Renal cortex interstitium (tissue), 11 donors: Measurements from ENCODE around the gene PDZD2. TPM values are rescaled to one million over a fixed set of nuclear protein-coding genes. Genes with fewer than 3 reads are reported as not detected.

Source experiments
- DNase-seq, 11 donors: peaks; one replicate each; pipeline ENCODE4 v3.0.0-alpha.2; 2013; ENCODE audit warnings: low read depth in 9 of 11, low spot score in 4 of 11; ENCODE audit errors: extremely low read depth in 1 of 11
- polyA plus RNA-seq, 3 donors: library from polyadenylated mRNA; unstranded; fragments of 120-200 nt; gene quantifications; one replicate each; pipeline ENCODE4 v1.2.1, GENCODE V29; 2013; ENCODE audit not compliant: insufficient read length in 3 of 3

The PDZD2 gene
- polyA plus RNA-seq, 3 donors = 17.3 to 21.6 (median 21.2) TPM

DNA sequence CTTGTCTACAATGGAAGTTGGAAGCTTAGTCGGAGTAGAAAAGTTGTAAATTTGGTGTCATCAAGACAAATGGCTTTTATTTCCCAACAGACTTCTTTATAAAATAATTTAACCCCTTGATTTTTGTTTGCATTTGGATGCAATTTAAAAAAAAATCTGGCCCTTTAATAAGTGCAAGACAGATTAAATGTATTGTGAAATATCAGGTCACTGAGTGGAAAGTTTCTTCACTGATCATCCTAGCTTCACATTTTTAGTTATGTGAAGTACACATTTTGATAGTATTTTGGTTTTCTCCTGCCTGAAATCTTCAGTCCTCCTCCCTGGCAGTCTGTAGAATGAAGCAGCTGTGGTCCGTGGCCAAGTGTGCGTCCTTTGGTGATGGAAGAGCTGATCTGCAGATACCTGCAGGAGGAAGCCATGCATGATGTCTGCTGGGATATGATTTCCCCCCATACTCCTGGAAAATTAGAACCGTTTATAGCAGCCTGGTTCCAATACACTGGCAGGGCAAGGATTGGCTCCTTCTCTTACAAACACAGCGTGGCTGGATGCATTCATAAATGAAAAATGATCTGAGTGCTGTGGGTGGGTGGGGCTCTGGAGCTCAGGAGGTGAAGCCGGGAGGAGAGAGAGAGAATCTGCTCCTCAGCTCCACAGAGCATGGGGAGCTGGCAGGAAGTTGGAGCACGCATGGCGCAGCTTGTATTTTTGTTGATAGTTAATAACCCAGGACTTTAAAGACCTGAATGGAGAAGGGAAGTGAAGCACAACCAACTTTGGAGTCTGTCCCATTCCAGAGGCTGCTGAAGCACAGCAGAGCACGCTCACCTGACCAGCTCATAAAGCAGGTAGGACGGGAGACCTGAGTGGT is 296.8 kb downstream of the PDZD2 start:
- DNase-seq = peak in 7 of 11 donors; percentile 44 to 77 (median 61)

DNA sequence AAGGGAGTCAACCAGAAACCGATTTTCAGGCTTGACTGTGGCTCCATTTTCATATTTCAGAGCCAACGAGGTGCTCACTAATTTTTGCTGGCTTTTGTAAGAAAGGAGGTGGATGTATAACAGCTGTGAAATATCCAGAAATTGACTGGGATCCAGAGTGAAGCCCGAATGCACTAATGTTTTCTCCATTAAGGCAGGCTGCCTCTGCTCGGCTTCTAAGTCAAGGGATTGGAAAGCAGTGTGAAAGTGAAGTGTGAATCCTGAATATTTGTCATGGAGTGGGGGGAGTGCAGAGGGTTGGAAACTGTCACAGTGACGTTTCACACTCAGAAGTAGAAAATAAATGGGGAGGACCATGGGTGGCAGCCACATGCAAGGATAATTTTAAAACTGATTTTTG is 297.8 kb downstream of the PDZD2 start:
- DNase-seq = peak in 1 of 11 donors; percentile 47

DNA sequence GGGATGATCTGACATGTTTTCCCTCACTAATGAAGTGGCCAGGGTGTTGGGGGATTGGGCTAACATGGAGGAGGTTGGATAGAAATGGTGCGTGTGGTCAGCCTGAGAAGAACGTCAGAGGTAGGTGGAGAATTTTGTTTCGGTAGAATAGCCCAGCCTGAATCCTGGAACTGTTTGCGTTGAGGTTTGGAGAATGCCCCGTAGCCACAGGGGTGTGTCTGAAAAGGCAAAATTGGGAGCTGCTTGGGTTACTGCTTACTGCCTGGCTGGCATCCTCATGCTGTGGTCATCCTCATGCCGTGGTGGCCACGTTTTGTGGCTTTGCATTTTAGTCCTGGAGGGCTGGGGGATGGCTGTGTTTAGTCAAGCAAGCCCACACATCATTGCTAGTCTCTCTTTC is 298.3 kb downstream of the PDZD2 start:
- DNase-seq = no peak

DNA sequence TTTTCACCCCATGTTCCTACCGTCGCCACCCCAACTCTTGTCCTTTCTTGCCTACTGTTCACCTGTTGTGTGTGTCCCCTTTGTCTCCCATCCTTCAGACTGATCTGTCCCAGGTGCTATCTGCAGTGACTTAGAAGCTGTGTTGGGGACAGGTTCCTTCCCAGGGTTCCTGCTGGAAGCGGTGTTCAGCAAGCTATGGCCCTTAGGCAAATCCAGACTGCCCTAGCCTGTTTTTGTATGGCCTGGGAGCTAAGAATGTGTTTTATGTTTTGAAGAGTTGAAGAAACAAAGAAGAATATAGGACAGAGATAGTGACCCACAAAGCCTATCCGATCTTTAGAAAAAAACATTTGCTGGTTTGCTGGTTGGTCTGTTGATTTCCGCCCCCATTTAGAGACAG is 298.8 kb downstream of the PDZD2 start:
- no peak for DNase-seq

DNA sequence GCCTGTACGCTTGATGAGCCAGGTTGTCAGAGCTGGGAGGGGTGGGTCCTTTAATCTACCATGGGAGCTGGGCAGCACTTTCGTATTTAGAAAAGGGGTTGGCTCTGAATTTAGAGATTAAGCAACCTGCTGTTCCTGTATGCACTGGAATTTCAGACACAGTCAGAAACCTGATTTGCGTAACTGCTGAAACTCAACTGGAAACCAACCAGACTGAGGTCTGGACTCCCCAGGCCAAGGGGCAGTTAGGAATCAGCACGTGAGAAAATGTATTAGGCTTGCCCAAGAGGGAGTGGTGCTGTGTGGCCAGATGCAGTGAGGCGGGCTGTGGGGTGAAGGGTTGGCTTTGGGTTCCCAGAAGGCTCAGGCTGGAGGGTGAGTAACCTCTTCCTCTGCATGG is 300.2 kb downstream of the PDZD2 start:
- DNase-seq = no peak

DNA sequence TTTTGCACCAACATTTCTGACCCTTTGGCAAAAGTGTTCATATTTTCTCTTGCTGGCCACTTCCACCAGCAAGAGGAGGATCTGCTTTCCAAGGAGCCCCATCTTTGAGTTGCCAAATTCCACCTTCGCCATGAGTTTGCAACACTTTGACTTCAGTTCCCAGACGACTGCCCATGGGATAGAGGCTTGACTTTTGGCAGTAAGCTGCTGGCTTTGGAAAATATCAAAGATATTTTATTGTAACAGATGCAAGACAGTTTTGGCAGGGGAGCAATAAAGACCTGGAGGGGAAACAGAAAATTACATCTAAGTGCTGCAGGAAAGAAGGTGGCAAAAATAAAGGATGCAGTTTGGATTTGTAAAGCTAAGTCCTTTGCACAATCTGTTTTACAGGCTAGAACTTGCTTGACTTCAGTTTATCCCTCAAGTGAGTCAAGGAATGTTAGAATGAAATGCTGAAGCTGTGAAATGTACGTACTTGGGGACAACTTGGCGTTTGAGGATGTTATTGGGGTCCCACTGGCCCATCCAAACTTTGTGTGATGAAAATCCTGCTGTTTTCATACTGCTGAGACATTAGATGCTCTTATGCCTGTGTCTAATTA is 302.3 kb downstream of the PDZD2 start:
- no peak for DNase-seq

DNA sequence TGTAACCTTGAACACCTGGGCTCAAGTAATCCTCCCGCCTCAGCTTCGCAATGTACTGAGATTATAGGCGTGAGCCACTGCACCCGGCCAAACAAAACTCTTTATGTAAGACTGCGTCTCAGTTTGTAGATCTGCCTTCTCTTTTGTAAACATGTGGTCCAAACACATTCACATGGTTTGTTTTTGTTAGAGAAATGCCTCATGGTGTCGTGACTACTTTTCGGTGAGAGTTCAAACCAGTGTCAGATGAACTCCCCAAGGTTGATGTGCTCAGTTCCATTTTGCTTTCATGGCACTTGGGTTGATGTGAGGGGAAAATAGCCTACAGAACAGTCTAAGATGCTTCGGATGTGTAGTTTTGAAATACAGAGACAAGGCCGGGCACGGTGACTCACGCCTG is 303.6 kb downstream of the PDZD2 start:
- DNase-seq = no peak

DNA sequence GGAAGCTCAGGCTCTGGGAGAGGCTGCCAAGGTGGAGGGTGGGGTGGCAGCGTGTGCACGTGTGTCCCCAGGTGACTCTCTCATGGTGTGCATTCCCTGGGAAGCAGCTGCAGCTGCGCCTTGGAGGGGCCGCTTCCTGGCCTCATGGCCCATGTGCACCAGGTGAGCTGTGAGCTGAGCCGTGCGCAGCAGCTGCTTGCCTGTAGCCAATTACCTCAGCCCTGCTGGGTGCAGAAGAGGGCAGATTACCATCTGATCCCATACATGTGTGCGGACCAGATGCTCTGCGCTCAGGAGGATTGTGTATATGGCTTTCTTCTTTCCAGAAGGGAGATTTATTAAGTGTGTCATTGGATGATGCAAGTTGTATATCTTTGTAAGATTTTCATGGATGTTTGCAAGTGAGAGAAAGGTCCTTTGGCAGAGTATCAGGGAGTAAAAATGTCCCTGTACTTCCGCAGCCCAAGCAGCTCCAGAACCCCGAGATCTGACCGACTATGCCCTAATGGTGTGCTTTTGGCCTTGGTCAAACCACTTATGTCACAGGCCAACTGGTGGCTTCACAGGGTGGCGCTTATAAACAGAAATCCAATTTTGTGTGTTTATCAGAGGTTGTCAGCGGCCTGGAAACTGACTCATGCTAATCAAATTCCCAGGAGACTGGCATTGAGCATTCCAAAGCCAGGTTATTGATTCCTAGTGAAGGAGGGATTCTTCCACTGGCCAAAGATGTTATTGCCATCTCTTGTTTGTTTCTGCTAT is 305.9 kb downstream of the PDZD2 start:
- DNase-seq = no peak

DNA sequence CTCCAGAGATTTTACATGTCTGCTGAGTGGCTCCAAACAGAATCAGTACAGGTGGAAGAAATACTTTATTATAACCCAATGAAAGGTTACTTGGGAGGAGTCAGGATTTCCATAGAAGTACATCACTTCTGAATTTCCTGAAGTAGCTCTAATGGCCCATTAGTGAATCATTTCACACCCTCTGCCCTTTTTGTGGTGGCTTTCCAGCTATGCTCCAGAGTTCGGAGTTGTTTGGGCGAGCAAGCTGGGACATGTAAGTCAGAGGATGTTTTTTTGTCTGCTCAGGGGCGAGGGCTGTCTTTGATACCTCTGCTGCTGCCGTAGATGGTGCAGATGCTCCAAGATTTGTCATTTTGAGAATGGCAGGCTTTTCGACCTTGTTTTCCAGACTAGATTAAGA is 309.1 kb downstream of the PDZD2 start:
- no peak for DNase-seq

DNA sequence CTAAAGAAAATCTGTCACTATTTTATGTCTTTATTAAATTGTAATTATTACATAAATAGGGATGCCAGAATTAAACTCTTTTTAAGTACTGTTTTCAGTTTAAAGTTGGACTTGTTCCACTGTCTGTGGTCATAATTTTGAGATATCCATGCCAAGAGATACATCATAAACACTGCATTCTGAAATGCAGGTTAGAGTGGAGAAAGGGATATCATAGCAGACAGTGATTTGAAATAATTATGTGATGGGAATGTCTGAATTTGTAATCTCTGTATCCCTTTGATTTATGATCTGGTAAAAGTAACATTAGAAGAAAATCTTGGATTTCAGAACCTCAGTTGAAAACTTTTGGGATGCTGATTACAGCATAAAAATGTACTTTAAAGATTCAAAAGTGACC is 313.1 kb downstream of the PDZD2 start:
- DNase-seq = no peak

DNA sequence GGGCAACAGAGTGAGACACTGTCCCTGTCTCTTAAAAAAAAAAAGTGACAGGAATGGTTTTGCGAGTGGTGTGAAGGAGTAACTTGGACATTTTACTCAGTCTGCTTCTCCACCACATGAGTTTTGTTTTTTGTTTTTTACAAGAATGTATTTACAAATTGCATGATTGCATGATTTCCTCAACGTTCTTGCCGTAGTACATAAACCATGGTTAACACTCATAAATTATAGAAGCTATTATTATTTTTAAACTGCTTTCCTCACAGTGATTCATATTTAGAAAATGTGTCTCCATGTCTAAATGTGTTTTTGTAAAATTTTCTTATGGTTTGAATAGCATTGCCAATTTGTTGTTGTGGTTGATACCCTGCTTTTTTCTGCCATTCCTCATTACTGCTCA is 315.2 kb downstream of the PDZD2 start:
- DNase-seq = no peak

DNA sequence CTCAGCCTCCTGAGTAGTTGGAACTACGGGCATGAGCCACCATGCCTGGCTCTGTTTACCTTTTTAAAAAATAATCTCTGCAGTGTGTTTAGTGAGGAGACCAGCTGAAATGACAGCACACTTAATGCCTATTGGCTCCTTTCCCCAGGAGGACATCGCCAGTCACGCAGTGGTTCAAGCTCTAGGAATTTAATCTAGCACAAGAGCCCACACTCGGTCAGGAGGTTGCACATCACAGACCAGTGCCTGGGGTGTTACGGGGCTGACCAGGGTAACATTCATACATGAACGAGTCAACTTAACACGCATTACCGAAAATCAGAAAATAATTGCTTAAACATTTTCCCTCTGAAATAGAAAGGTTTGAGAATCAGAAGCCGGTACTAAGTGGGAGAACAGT is 318.2 kb downstream of the PDZD2 start:
- DNase-seq = no peak

DNA sequence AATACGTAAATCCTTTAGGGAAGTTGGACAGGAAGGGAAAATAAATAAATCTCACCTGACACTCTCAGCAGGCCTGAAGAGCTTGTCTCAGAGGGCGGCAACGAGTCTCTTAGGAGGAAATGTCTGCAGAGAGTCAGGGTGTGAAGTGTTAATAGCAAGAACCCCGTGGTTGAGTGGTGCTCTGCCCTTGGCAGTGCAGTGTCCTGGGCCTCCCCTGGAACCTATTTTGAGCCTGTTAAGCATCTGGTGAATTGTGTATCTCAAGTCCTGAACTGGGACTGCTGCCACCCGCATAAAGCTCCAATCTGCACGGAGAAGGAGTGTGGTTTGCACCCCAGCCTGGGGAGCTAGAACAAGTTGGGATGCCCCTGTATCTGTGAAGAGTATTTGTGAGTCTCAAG is 323.4 kb downstream of the PDZD2 start:
- DNase-seq = no peak

DNA sequence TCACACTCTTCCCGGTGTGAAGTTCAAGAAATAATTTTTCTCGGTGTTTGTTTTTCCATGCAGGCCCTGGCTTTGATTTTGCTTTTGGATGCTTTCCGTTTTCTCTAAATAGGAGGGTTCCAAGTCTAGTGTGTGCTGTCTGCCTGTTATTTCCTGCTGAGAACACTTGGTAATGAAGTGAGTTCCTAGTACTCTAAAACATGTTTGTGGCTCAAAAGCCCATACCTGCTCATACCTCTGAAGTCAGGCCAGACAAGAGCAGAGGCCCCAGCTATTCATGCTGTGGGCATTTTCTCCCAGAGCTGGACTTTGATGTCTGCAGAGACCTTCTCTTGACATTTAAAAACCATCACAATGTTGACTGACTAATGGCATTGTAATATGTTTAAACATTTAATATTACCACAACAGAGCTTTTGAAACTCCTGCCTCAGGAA is 324.0 kb downstream of the PDZD2 start:
- DNase-seq = no peak

DNA sequence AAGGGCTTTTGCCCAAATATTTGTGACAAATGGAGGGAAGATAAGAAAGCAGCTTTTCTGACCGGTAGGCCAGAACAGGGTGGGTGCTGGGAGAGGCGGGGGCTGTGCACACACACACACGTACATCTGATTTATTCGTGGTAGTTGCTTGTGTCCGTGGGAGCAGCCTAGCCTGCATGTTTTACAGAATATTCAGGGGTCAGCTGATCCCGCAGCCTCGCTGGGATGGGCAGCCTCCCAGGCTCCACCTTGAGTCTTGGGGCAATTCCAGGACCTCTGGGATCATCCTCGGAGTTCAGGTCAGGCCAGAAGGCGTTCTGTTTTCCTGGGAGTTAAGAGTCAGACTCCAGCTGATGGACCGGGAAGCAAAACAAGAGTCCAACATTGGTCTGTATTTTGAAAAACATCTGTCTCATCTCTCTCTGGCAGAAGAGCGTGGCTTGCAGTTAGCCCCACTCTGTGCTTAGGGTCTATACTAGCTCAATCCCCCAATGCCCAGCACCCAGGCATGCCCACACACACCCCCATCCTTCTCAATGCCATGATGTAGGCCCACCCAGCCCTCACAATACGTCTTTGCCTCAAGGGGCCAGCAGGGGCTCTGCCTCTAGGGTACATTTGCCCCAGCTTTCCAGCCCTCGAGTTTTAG is 324.6 kb downstream of the PDZD2 start:
- DNase-seq = no peak

DNA sequence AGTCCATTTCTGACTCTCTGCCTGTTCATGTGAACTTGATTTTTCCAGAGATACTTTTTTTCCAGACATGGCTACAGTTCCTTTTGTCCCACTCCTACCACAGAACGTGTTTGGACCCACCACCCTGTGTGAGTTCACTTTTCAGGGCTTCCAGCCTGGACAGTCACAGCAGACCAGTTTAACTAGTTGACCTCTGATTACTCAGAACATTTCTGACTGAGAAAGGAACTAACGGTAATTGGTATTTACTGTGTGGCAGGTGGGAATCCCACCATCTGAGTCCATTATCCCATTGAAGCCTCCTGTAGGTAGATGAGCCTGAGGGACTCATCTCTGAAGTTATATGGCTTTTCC is 325.1 kb downstream of the PDZD2 start:
- DNase-seq = no peak

DNA sequence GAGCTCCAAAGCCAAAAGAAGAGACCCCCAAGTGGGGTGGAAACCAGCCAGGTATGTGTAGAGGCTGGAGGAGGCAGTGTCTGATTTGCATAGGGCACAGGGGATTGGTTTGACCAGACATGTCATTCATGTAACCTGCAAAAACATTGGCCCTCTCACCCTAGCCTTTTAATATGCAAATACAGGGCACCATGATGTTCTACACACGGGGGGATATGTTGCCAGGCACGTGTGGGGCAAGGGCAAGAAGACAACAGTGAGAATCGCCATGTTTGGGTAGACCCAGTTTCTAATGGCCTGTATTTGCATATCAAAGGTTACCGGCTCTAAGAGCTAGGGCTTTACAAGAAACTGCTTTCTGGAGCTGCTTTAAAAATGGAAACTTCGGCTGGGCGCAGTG is 326.3 kb downstream of the PDZD2 start:
- DNase-seq = no peak

DNA sequence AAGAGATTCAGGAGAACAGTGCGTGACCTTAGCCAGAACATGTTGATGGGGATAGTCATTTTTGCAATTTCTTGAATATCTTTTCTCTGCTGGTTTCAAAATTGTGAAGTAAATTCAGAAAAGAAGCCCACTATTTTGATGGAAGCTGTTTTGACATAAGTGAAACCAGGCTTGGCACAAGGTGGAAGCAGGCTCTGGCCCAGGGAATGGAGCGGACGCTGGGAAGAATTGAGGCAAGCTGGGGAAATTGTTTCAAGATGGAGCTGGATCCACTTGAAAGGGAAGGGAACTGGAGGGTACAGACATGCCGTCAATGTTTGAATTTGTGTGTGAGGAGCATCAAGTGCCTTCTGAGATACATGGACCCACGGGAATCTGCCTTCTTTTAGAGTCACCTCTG is 328.0 kb downstream of the PDZD2 start:
- DNase-seq = no peak

DNA sequence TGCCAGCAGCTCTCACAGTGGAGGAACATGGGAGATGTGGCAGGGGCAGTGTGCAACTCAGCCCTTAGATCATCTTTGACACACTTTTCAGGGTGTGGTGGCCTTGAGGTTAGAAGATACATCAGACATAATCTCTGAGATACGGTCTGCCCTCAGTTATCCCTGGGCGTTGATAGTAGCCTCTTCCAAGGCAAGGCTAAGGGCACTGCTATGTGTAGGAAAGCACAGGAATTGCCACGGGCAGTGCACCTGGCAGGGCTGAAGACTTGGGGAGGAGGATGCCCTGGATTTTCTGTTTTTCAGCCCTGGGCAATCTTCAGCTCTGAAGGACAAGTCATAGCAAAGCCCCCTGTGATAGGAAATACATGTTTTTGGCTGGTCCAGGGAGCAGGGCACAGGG is 328.5 kb downstream of the PDZD2 start:
- no peak for DNase-seq

DNA sequence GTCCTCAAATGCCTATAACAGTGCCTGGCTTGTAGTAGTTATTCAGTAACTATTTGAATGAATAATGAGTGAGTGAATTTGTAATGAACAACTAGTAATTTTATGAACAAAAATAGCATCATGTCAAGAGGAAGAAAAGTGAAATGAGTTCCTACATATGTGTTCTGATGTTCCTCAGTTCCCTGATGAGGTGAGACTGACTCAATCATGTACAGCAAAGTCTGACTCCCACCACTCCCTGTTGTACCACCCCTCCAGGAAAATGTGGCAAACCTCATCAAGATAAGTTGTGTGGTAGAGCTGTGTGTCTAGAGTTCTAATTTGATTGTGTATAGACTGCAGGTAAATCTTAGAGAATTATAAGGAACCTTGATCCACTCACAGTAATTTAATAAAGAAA is 333.6 kb downstream of the PDZD2 start:
- no peak for DNase-seq
